ENCODE measurements around the gene PCID2. TPM values are rescaled to one million over a fixed set of nuclear protein-coding genes. Genes with fewer than 3 reads are reported as not detected.

Gene PCID2
- total and polyA plus RNA-seq, 2 of the 13 experiments (the other 11 are each of a cell fraction or from before 2014, with no cell fraction given) = 65.0 to 111 TPM

DNA sequence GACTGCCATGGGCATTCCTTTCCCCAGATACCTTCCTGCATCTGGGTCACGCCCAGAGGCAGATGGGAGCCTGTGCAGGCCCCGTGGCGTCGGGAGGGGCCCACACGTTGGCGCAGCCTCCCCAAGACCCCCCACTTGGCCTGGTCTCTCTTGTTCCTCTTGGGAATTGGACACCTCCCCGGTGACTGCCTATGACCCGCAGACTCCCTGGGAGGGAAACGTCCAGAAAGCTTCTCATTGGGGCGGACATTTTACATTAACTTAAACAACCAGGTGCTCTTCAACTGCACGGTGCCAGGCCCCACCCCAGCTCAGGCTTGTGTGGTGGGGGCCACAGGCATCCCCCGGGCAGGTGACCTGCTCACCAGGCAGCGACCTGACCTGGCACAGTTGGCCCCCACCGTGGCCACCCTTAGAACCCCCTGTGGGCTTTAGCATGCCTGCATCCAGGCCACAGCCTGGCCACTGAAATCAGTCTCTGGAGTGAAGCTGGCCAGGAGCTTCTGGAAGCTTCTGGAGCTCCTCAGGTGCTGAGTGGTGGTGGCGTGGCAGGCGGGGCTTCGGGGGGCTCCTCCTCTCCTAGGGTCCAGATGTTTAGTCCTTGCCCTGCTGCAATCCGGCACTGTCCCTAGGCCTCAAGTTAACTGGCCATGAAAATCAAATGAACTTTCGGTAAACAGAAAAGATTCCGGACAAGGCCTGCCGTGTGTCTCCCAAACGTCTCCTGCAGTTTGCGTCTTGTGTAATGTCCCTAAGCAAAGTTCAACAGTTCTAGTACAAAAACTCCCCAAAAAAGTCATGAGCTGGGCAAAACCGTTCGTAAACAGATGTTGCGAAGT lies 58.5 kb downstream of the PCID2 start (continued):
- no peak for TF ChIP-seq SIN3A (IDR thresholded peaks at IDR 0.05; ENCODE audit: borderline replicate concordance, low read depth, low read length)
- peak; percentile 56; the same call in 1 of the 2 replicates for TF ChIP-seq SMAD3 (CRISPR knock-in tag; IDR thresholded peaks at IDR 0.05)
- TF ChIP-seq PAF1 (CRISPR knock-in tag; IDR thresholded peaks at IDR 0.05) = no peak
- TF ChIP-seq JUND (CRISPR knock-in tag; IDR thresholded peaks at IDR 0.05) = no peak
- peak; percentile 59 for TF ChIP-seq TBL1XR1 (IDR thresholded peaks at IDR 0.05; ENCODE audit: borderline replicate concordance, low read length, partially characterized antibody)
- TF ChIP-seq TMF1 (CRISPR knock-in tag; IDR thresholded peaks at IDR 0.05; ENCODE audit: low read depth) = no peak
- TF ChIP-seq ZNF773 (CRISPR knock-in tag; IDR thresholded peaks at IDR 0.05; ENCODE audit: borderline replicate concordance) = no peak
- TF ChIP-seq, protein P1, sequence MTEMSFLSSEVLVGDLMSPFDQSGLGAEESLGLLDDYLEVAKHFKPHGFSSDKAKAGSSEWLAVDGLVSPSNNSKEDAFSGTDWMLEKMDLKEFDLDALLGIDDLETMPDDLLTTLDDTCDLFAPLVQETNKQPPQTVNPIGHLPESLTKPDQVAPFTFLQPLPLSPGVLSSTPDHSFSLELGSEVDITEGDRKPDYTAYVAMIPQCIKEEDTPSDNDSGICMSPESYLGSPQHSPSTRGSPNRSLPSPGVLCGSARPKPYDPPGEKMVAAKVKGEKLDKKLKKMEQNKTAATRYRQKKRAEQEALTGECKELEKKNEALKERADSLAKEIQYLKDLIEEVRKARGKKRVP (CRISPR knock-in tag; IDR thresholded peaks at IDR 0.05) = 0 out of 4 replicates have a peak, but pooled peaks of 1 of the 2 experiments have one; percentile 29
- 0 out of 2 replicates have a peak, but pooled peaks have one; percentile 35 for TF ChIP-seq NAIF1 (CRISPR knock-in tag; IDR thresholded peaks at IDR 0.05; ENCODE audit: borderline replicate concordance)
- no peak for TF ChIP-seq ZNF501 (CRISPR knock-in tag; IDR thresholded peaks at IDR 0.05)
- TF ChIP-seq, protein P2, sequence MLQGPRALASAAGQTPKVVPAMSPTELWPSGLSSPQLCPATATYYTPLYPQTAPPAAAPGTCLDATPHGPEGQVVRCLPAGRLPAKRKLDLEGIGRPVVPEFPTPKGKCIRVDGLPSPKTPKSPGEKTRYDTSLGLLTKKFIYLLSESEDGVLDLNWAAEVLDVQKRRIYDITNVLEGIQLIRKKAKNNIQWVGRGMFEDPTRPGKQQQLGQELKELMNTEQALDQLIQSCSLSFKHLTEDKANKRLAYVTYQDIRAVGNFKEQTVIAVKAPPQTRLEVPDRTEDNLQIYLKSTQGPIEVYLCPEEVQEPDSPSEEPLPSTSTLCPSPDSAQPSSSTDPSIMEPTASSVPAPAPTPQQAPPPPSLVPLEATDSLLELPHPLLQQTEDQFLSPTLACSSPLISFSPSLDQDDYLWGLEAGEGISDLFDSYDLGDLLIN (CRISPR knock-in tag; IDR thresholded peaks at IDR 0.05; ENCODE audit: borderline replicate concordance) = no peak
- TF ChIP-seq ISL2 (CRISPR knock-in tag; IDR thresholded peaks at IDR 0.05) = peak; percentile 67
- TF ChIP-seq ZNF558 (CRISPR knock-in tag; IDR thresholded peaks at IDR 0.05; ENCODE audit: borderline replicate concordance) = 0 out of 2 replicates have a peak, but pooled peaks have one; percentile 57
- peak; percentile 31; the same call in 1 of the 2 replicates for TF ChIP-seq RXRA (CRISPR knock-in tag; IDR thresholded peaks at IDR 0.05)
- TF ChIP-seq GATAD2A (CRISPR knock-in tag; IDR thresholded peaks at IDR 0.05) = peak; percentile 74
- no peak for TF ChIP-seq MEIS2 (CRISPR knock-in tag; IDR thresholded peaks at IDR 0.05)
- TF ChIP-seq NFE2L2 (IDR thresholded peaks at IDR 0.05; ENCODE audit: low read length) = no peak
- TF ChIP-seq, protein P3, sequence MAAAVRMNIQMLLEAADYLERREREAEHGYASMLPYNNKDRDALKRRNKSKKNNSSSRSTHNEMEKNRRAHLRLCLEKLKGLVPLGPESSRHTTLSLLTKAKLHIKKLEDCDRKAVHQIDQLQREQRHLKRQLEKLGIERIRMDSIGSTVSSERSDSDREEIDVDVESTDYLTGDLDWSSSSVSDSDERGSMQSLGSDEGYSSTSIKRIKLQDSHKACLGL (CRISPR knock-in tag; IDR thresholded peaks at IDR 0.05) = no peak
- TF ChIP-seq KAT2B (IDR thresholded peaks at IDR 0.05; ENCODE audit: borderline replicate concordance, low read depth, low read length) = no peak
- TF ChIP-seq HOXD1 (CRISPR knock-in tag; IDR thresholded peaks at IDR 0.05) = no peak
- TF ChIP-seq, protein P4, sequence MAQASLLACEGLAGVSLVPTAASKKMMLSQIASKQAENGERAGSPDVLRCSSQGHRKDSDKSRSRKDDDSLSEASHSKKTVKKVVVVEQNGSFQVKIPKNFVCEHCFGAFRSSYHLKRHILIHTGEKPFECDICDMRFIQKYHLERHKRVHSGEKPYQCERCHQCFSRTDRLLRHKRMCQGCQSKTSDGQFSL (CRISPR knock-in tag; IDR thresholded peaks at IDR 0.05) = 0 out of 2 replicates have a peak, but pooled peaks have one; percentile 1
- no peak for TF ChIP-seq ZMYM2 (CRISPR knock-in tag; IDR thresholded peaks at IDR 0.05)
- TF ChIP-seq, protein P5, sequence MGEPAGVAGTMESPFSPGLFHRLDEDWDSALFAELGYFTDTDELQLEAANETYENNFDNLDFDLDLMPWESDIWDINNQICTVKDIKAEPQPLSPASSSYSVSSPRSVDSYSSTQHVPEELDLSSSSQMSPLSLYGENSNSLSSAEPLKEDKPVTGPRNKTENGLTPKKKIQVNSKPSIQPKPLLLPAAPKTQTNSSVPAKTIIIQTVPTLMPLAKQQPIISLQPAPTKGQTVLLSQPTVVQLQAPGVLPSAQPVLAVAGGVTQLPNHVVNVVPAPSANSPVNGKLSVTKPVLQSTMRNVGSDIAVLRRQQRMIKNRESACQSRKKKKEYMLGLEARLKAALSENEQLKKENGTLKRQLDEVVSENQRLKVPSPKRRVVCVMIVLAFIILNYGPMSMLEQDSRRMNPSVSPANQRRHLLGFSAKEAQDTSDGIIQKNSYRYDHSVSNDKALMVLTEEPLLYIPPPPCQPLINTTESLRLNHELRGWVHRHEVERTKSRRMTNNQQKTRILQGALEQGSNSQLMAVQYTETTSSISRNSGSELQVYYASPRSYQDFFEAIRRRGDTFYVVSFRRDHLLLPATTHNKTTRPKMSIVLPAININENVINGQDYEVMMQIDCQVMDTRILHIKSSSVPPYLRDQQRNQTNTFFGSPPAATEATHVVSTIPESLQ (CRISPR knock-in tag; conservative IDR thresholded peaks at IDR 0.05) = no peak
- TF ChIP-seq, protein P6, sequence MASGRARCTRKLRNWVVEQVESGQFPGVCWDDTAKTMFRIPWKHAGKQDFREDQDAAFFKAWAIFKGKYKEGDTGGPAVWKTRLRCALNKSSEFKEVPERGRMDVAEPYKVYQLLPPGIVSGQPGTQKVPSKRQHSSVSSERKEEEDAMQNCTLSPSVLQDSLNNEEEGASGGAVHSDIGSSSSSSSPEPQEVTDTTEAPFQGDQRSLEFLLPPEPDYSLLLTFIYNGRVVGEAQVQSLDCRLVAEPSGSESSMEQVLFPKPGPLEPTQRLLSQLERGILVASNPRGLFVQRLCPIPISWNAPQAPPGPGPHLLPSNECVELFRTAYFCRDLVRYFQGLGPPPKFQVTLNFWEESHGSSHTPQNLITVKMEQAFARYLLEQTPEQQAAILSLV (CRISPR knock-in tag; IDR thresholded peaks at IDR 0.05; ENCODE audit: borderline replicate concordance) = no peak

Data from HepG2 (cell line).